ENCODE data around the gene SNAP47.
"Not testable (repeated sequence)": the region's sequence is repeated elsewhere in the genome, so short reads cannot be mapped to it uniquely, and the experiment has no call there.

SNAP47 gene

GRCh38 chr1:227707846-227708245 lies 27.4 kb upstream of the SNAP47 start:
- Histone ChIP-seq H3F3A (ENCODE audit: insufficient read depth) (no peaks in the 10 kb centered on the region), H4K20me1 (ENCODE audit: low read depth, low read length) (no peaks in the 10 kb centered on the region), H3K9ac (ENCODE audit: low read length) (no peak overlapping the region), H3K27ac (ENCODE audit: low read depth, low read length) (no peak overlapping the region), H3K9me3 (ENCODE audit: insufficient read depth, low read length) (no peaks in the 10 kb centered on the region), H3K79me2 (ENCODE audit: insufficient read depth, low read length) (no peaks in the 10 kb centered on the region), H3K9me2 (replicated peaks; ENCODE audit: insufficient read depth, low read length) (no peaks in the 10 kb centered on the region), H3K4me2 (ENCODE audit: low read depth, low read length, poor library complexity, severe bottlenecking) (no peak overlapping the region), H2AFZ (ENCODE audit: low read depth, low read length, severe bottlenecking) (no peak overlapping the region), H3K27me3 (ENCODE audit: low read length) (no peaks in the 10 kb centered on the region), H3K4me3 (ENCODE audit: insufficient read depth, low read length, poor library complexity, severe bottlenecking) (no peak overlapping the region), H3K36me3 (ENCODE audit: low read length) (no peaks in the 10 kb centered on the region)
- TF ChIP-seq CTCF (IDR thresholded peaks at IDR 0.05; ENCODE audit: insufficient read depth, low read length, poor library complexity, severe bottlenecking) (no peak), EZH2phosphoT487 (conservative IDR thresholded peaks at IDR 0.05; ENCODE audit: low read length) (no peak)

- Histone ChIP-seq H3K27ac (ENCODE audit: low read depth, low read length) (no peak overlapping the region), H2AFZ (ENCODE audit: low read depth, low read length, severe bottlenecking) (no peak overlapping the region), H3K36me3 (ENCODE audit: low read length) (no peaks in the 10 kb centered on the region), H3F3A (ENCODE audit: insufficient read depth) (no peaks in the 10 kb centered on the region), H4K20me1 (ENCODE audit: low read depth, low read length) (no peaks in the 10 kb centered on the region), H3K9me3 (ENCODE audit: insufficient read depth, low read length) (no peaks in the 10 kb centered on the region), H3K4me3 (ENCODE audit: insufficient read depth, low read length, poor library complexity, severe bottlenecking) (no peak overlapping the region), H3K9me2 (replicated peaks; ENCODE audit: insufficient read depth, low read length) (no peaks in the 10 kb centered on the region), H3K79me2 (ENCODE audit: insufficient read depth, low read length) (no peaks in the 10 kb centered on the region), H3K4me2 (ENCODE audit: low read depth, low read length, poor library complexity, severe bottlenecking) (no peak overlapping the region), H3K9ac (ENCODE audit: low read length) (no peak overlapping the region), H3K27me3 (ENCODE audit: low read length) (no peaks in the 10 kb centered on the region)
- no peak for TF ChIP-seq CTCF (IDR thresholded peaks at IDR 0.05; ENCODE audit: insufficient read depth, low read length, poor library complexity, severe bottlenecking)
- no peak for TF ChIP-seq EZH2phosphoT487 (conservative IDR thresholded peaks at IDR 0.05; ENCODE audit: low read length)
Measured at GRCh38 chr1:227709451-227709850, 25.8 kb upstream of the SNAP47 start.

GRCh38 chr1:227710474-227710873 lies 24.8 kb upstream of the SNAP47 start:
- not testable (repeated sequence) for H3F3A ChIP-seq (ENCODE audit: insufficient read depth); H3K9ac ChIP-seq (ENCODE audit: low read length); H3K4me2 ChIP-seq (ENCODE audit: low read depth, low read length, poor library complexity, severe bottlenecking); H3K79me2 ChIP-seq (ENCODE audit: insufficient read depth, low read length); H3K9me2 ChIP-seq (replicated peaks; ENCODE audit: insufficient read depth, low read length); H4K20me1 ChIP-seq (ENCODE audit: low read depth, low read length); H3K27ac ChIP-seq (ENCODE audit: low read depth, low read length); H3K36me3 ChIP-seq (ENCODE audit: low read length); H2AFZ ChIP-seq (ENCODE audit: low read depth, low read length, severe bottlenecking); H3K27me3 ChIP-seq (ENCODE audit: low read length); H3K9me3 ChIP-seq (ENCODE audit: insufficient read depth, low read length); H3K4me3 ChIP-seq (ENCODE audit: insufficient read depth, low read length, poor library complexity, severe bottlenecking)

GRCh38 chr1:227712648-227713047 lies 22.6 kb upstream of the SNAP47 start:
- Histone ChIP-seq H3K9me2 (replicated peaks; ENCODE audit: insufficient read depth, low read length) (no peaks in the 10 kb centered on the region), H3K36me3 (ENCODE audit: low read length) (no peaks in the 10 kb centered on the region), H3F3A (ENCODE audit: insufficient read depth) (no peaks in the 10 kb centered on the region), H3K4me2 (ENCODE audit: low read depth, low read length, poor library complexity, severe bottlenecking) (no peak overlapping the region), H2AFZ (ENCODE audit: low read depth, low read length, severe bottlenecking) (no peak overlapping the region), H3K9ac (ENCODE audit: low read length) (no peak overlapping the region), H3K27ac (ENCODE audit: low read depth, low read length) (no peak overlapping the region), H3K4me3 (ENCODE audit: insufficient read depth, low read length, poor library complexity, severe bottlenecking) (no peak overlapping the region), H3K9me3 (ENCODE audit: insufficient read depth, low read length) (no peaks in the 10 kb centered on the region), H4K20me1 (ENCODE audit: low read depth, low read length) (no peaks in the 10 kb centered on the region), H3K79me2 (ENCODE audit: insufficient read depth, low read length) (no peaks in the 10 kb centered on the region), H3K27me3 (ENCODE audit: low read length) (no peaks in the 10 kb centered on the region)
- TF ChIP-seq CTCF (IDR thresholded peaks at IDR 0.05; ENCODE audit: insufficient read depth, low read length, poor library complexity, severe bottlenecking) (no peak), EZH2phosphoT487 (conservative IDR thresholded peaks at IDR 0.05; ENCODE audit: low read length) (no peak)
